Liver (tissue), 9 donors: ENCODE measurements around the gene SCLT1. TPM values are rescaled to one million over a fixed set of nuclear protein-coding genes. Genes with fewer than 3 reads are reported as not detected.

Experiments used
- DNase-seq: peaks from one replicate; pipeline ENCODE4 v3.0.0-alpha.2; 2017; ENCODE audit warnings: low spot score
- H3K27ac ChIP-seq, 2 donors: one replicate each; pipeline ENCODE4 v1.7.0; 2013; ENCODE audit warnings: inconsistent platforms in 2 of 2, low read length in 2 of 2, control low read depth in 1 of 2, low read depth in 1 of 2, mild to moderate bottlenecking in 1 of 2
- H3K27me3 ChIP-seq, 4 donors: one replicate each; pipeline versions ENCODE4 v1.6.1 to v1.7.0; 2013; ENCODE audit warnings: low read length in 3 of 4, inconsistent platforms in 1 of 4, mild to moderate bottlenecking in 1 of 4, moderate library complexity in 1 of 4; ENCODE audit not compliant: control insufficient read depth in 4 of 4, insufficient read depth in 4 of 4
- H3K36me3 ChIP-seq, 4 donors: one replicate each; pipeline versions ENCODE4 v1.6.1 to v1.7.0; 2013; ENCODE audit warnings: low read length in 3 of 4, mild to moderate bottlenecking in 3 of 4, low read depth in 1 of 4, moderate library complexity in 1 of 4; ENCODE audit not compliant: control insufficient read depth in 4 of 4, insufficient read depth in 3 of 4
- H3K4me1 ChIP-seq, 4 donors: one replicate each; pipeline versions ENCODE4 v1.6.1 to v1.7.0; 2013; ENCODE audit warnings: low read length in 3 of 4, mild to moderate bottlenecking in 3 of 4, moderate library complexity in 1 of 4; ENCODE audit not compliant: control insufficient read depth in 4 of 4, insufficient read depth in 4 of 4
- H3K4me3 ChIP-seq, 3 donors: one replicate each; pipeline versions ENCODE4 v1.6.1 to v1.7.0; 2013; ENCODE audit warnings: low read length in 3 of 3, control low read depth in 1 of 3, low read depth in 1 of 3, mild to moderate bottlenecking in 1 of 3
- H3K9ac ChIP-seq, 2 donors: one replicate each; pipeline ENCODE4 v1.7.0; 2013; ENCODE audit warnings: low read length in 2 of 2, mild to moderate bottlenecking in 2 of 2, moderate library complexity in 2 of 2, control low read depth in 1 of 2, low read depth in 1 of 2
- H3K9me3 ChIP-seq, 4 donors: one replicate each; pipeline versions ENCODE4 v1.6.1 to v1.7.0; 2013; ENCODE audit warnings: low read length in 3 of 4; ENCODE audit not compliant: control insufficient read depth in 4 of 4
- ATF3 ChIP-seq: IDR thresholded peaks from 2 replicates; pipeline ENCODE4 v1.6.1; 2016; ENCODE audit warnings: antibody characterized with exemption
- CTCF ChIP-seq: fragments of 150-350 bp; IDR thresholded peaks from 2 replicates; pipeline ENCODE4 v1.5.1; 2017; ENCODE audit warnings: improper control_type of control experiment, low read depth, low read length; ENCODE audit not compliant: missing input control
- EGR1 ChIP-seq, 2 donors: IDR thresholded peaks; 2 replicates each; pipeline ENCODE4 v1.6.1; 2016 to 2018; ENCODE audit warnings: antibody characterized with exemption in 2 of 2, low read depth in 2 of 2
- FOXA1 ChIP-seq: IDR thresholded peaks from 2 replicates; pipeline ENCODE4 v1.6.1; 2016; ENCODE audit warnings: antibody characterized with exemption
- FOXA2 ChIP-seq: IDR thresholded peaks from 2 replicates; pipeline ENCODE4 v1.6.1; 2016; ENCODE audit warnings: antibody characterized with exemption
- GABPA ChIP-seq, 2 donors: IDR thresholded peaks in 1 of 2; conservative IDR thresholded peaks in 1 of 2; 2 replicates each; pipeline ENCODE4 v1.6.1; 2016; ENCODE audit warnings: antibody characterized with exemption in 2 of 2, mild to moderate bottlenecking in 1 of 2, moderate library complexity in 1 of 2
- HNF4A ChIP-seq, 2 donors: conservative IDR thresholded peaks; 2 replicates each; pipeline ENCODE4 v1.6.1; 2016; ENCODE audit warnings: antibody characterized with exemption in 2 of 2, mild to moderate bottlenecking in 2 of 2
- HNF4G ChIP-seq: IDR thresholded peaks from 2 replicates; pipeline ENCODE4 v1.6.1; 2016; ENCODE audit warnings: antibody characterized with exemption
- JUND ChIP-seq, 2 donors: IDR thresholded peaks; 2 replicates each; pipeline ENCODE4 v1.6.1; 2016; ENCODE audit warnings: antibody characterized with exemption in 2 of 2
- NR2F2 ChIP-seq: IDR thresholded peaks from 2 replicates; pipeline ENCODE4 v1.6.1; 2016; ENCODE audit warnings: antibody characterized with exemption
- RAD21 ChIP-seq, 2 donors: IDR thresholded peaks; 2 replicates each; pipeline ENCODE4 v1.6.1; 2016; ENCODE audit warnings: antibody characterized with exemption in 2 of 2, mild to moderate bottlenecking in 2 of 2
- REST ChIP-seq: IDR thresholded peaks from 2 replicates; pipeline ENCODE4 v1.6.1; 2016; ENCODE audit warnings: antibody characterized with exemption, mild to moderate bottlenecking
- RXRA ChIP-seq, 2 donors: IDR thresholded peaks; 2 replicates each; pipeline ENCODE4 v1.6.1; 2017 to 2018; ENCODE audit warnings: antibody characterized with exemption in 2 of 2, mild to moderate bottlenecking in 1 of 2
- SP1 ChIP-seq: IDR thresholded peaks from 2 replicates; pipeline ENCODE4 v1.6.1; 2018; ENCODE audit warnings: antibody characterized with exemption, mild to moderate bottlenecking
- TAF1 ChIP-seq: conservative IDR thresholded peaks from 2 replicates; pipeline ENCODE4 v1.6.1; 2016; ENCODE audit warnings: antibody characterized with exemption, mild to moderate bottlenecking
- YY1 ChIP-seq: IDR thresholded peaks from 2 replicates; pipeline ENCODE4 v1.6.1; 2016; ENCODE audit warnings: antibody characterized with exemption, mild to moderate bottlenecking
- ZBTB33 ChIP-seq: IDR thresholded peaks from 2 replicates; pipeline ENCODE4 v1.6.1; 2016; ENCODE audit warnings: antibody characterized with exemption
- WGBS: extraction: QIAGEN DNeasy Blood & Tissue Kit; methylation state at CpG from one replicate; pipeline ENCODE4 v1.1.7; 2013; 5-methylcytosine and 5-hydroxymethylcytosine counted together
- polyA plus RNA-seq, 2 donors: library from polyadenylated mRNA; stranded (reverse) in 1 of 2; unstranded in 1 of 2; fragments of 200-250 nt in 1 of 2; fragments of >200 nt in 1 of 2; fragmentation: Nextera tagmentation in 1 of 2; extraction: Ambion mirVana in 1 of 2; gene quantifications; one replicate each; pipeline versions ENCODE4 v1.2.1 to v1.2.3, GENCODE V29; 2013 to 2015
- total RNA-seq, 2 donors: library from RNA; depleted of rRNA; stranded (reverse); fragments of >200 nt; gene quantifications; one replicate each; pipeline ENCODE4 v1.2.3, GENCODE V29; 2014
- TF ChIP-seq, protein P1 (sequence below): IDR thresholded peaks from 2 replicates; pipeline ENCODE4 v1.6.1; 2016; ENCODE audit warnings: antibody characterized with exemption
- donor health status: healthy.
- donor health status: healthy.
- donor health status: healthy.
- donor health status: healthy.
- donor health status: healthy.

The SCLT1 gene
- total and polyA plus RNA-seq, 4 donors, result 1.2 to 14.2 (median 4.0) TPM

GRCh38 chr4:128930051-128930450, 163.3 kb downstream of the SCLT1 start:
- no peak overlapping the region for H3K9ac ChIP-seq
- no peak for DNase-seq
- H3K4me3 ChIP-seq, result no peak overlapping the region
- H3K27me3 ChIP-seq, result no peaks in the 10 kb centered on the region
- peaks cover 0 to 3% (median 0%) of the 10 kb centered on the region in 4 donors for H3K9me3 ChIP-seq
- H3K4me1 ChIP-seq, result no peaks in the 10 kb centered on the region
- no peak overlapping the region for H3K27ac ChIP-seq
- no peak for TF ChIP-seq YY1
- no peak for TF ChIP-seq ZBTB33
- no peak for TF ChIP-seq FOXA1
- TF ChIP-seq, protein P1, sequence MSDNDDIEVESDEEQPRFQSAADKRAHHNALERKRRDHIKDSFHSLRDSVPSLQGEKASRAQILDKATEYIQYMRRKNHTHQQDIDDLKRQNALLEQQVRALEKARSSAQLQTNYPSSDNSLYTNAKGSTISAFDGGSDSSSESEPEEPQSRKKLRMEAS, result no peak
- no peak for TF ChIP-seq RXRA (IDR thresholded peaks at IDR 0.05)
- no peak for TF ChIP-seq FOXA2
- TF ChIP-seq TAF1, result no peak
- no peak for TF ChIP-seq ATF3
- no peak for TF ChIP-seq NR2F2
- TF ChIP-seq CTCF, result no peak
- TF ChIP-seq HNF4G, result no peak
- no peak for TF ChIP-seq SP1
- TF ChIP-seq JUND (IDR thresholded peaks at IDR 0.05), result no peak
- no peak for TF ChIP-seq REST
- WGBS, result 74% methylated on average over 3 of the region's 3 CpGs
- peaks cover 0 to 9% (median 1%) of the 10 kb centered on the region in 4 donors for H3K36me3 ChIP-seq

GRCh38 chr4:128924951-128925350, 168.4 kb downstream of the SCLT1 start:
- Histone ChIP-seq H3K9me3 (peaks cover 0 to 3% (median 0%) of the 10 kb centered on the region in 4 donors), H3K27ac (no peak overlapping the region), H3K4me3 (no peak overlapping the region), H3K9ac (no peak overlapping the region), H3K4me1 (no peaks in the 10 kb centered on the region), H3K27me3 (no peaks in the 10 kb centered on the region), H3K36me3 (peaks cover 0 to 4% (median 1%) of the 10 kb centered on the region in 4 donors)
- 98% methylated on average over 5 of the region's 5 CpGs for WGBS
- no peak for DNase-seq
- TF ChIP-seq, protein P1, result no peak
- no peak for TF ChIP-seq RXRA (IDR thresholded peaks at IDR 0.05)
- TF ChIP-seq HNF4A (conservative IDR thresholded peaks at IDR 0.05), result no peak
- TF ChIP-seq YY1, result no peak
- TF ChIP-seq RAD21 (IDR thresholded peaks at IDR 0.05), result no peak
- TF ChIP-seq EGR1 (IDR thresholded peaks at IDR 0.05; ENCODE audit: low read depth in 2 of 2), result no peak
- no peak for TF ChIP-seq JUND (IDR thresholded peaks at IDR 0.05)
- TF ChIP-seq CTCF, result no peak
- TF ChIP-seq ATF3, result no peak
- TF ChIP-seq REST, result no peak
- no peak for TF ChIP-seq FOXA2
- TF ChIP-seq GABPA (IDR thresholded peaks at IDR 0.05 in 1 of 2, conservative IDR thresholded peaks at IDR 0.05 in 1 of 2), result no peak
